GM06990 (cell line): Measurements from ENCODE around the gene IL17RD.
A peak's percentile ranks its signal among the peaks of the same experiment; 100 is the strongest.

Source experiments
- DNase-seq: peaks from one replicate; pipeline ENCODE4 v3.0.0-alpha.2; 2011; ENCODE audit not compliant: insufficient read length; ENCODE audit errors: extremely low read depth
- H3K27me3 ChIP-seq: replicated peaks from 2 replicates; pipeline ENCODE4 v1.6.0; 2011; ENCODE audit warnings: low read length; ENCODE audit not compliant: control insufficient read depth, insufficient read depth
- H3K36me3 ChIP-seq: 2 replicates; pipeline ENCODE4 v1.5.1; 2011; ENCODE audit warnings: low read length; ENCODE audit not compliant: control insufficient read depth, insufficient read depth
- H3K4me3 ChIP-seq: replicated peaks from 2 replicates; pipeline ENCODE4 v1.5.1; 2011; ENCODE audit warnings: low read depth, mild to moderate bottlenecking, control low read depth, low read length
- TF ChIP-seq, protein P1 (sequence below): IDR thresholded peaks from 2 replicates; pipeline ENCODE4 v1.5.1; 2011; ENCODE audit warnings: low read length, control low read depth, mild to moderate bottlenecking, inconsistent platforms; ENCODE audit not compliant: insufficient read depth, poor library complexity, severe bottlenecking

Gene IL17RD

DNA sequence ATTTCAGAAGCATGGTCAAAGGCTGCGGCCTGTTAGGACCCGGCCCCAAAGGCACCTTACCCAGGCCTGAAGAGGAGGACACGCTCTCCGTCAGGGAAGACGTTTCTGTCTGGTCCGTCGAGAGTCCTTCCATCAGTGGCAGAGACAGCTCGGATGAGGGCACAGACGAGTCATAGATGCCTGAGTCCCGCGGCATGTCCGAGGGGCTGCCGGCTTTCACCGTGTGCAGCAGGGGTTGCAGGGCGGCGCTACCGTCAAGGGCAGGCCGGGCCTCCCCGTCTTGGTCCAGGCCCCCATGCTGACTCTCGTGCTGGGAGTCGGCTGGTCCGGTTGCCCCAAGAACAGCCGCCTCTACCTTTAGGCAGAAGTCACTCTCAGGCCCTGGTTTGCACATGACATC is 67.6 kb downstream of the IL17RD start:
- DNase-seq: no peak
- TF ChIP-seq, protein P1, sequence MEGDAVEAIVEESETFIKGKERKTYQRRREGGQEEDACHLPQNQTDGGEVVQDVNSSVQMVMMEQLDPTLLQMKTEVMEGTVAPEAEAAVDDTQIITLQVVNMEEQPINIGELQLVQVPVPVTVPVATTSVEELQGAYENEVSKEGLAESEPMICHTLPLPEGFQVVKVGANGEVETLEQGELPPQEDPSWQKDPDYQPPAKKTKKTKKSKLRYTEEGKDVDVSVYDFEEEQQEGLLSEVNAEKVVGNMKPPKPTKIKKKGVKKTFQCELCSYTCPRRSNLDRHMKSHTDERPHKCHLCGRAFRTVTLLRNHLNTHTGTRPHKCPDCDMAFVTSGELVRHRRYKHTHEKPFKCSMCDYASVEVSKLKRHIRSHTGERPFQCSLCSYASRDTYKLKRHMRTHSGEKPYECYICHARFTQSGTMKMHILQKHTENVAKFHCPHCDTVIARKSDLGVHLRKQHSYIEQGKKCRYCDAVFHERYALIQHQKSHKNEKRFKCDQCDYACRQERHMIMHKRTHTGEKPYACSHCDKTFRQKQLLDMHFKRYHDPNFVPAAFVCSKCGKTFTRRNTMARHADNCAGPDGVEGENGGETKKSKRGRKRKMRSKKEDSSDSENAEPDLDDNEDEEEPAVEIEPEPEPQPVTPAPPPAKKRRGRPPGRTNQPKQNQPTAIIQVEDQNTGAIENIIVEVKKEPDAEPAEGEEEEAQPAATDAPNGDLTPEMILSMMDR: no peak
- Histone ChIP-seq H3K4me3 (no peak overlapping the region), H3K36me3 (no peaks in the 10 kb centered on the region), H3K27me3 (peaks cover 1% of the 10 kb centered on the region; the same call in 1 of the 2 replicates)

DNA sequence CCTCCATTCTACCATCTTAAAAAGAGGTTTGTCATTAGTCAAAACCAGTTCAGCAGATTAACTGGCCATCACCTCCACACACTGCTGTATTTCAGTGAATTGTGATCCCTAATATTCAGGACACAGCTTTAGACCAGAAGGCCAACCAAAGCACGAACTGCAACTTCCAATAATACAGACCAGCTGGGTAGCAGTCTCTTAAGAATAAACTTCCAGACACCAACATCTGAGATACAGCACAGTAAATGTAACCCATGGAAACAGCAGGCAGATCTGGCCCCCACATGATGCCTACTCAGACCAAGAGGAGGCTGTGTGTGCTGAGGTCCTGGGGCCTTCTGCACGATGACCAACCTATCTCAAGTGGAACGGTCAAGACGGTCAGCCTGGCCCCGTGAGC is 69.8 kb downstream of the IL17RD start:
- no peak for DNase-seq
- H3K4me3 ChIP-seq: no peak overlapping the region
- no peaks in the 10 kb centered on the region for H3K36me3 ChIP-seq
- TF ChIP-seq, protein P1: no peak
- H3K27me3 ChIP-seq: peaks cover 1% of the 10 kb centered on the region; the same call in 1 of the 2 replicates

DNA sequence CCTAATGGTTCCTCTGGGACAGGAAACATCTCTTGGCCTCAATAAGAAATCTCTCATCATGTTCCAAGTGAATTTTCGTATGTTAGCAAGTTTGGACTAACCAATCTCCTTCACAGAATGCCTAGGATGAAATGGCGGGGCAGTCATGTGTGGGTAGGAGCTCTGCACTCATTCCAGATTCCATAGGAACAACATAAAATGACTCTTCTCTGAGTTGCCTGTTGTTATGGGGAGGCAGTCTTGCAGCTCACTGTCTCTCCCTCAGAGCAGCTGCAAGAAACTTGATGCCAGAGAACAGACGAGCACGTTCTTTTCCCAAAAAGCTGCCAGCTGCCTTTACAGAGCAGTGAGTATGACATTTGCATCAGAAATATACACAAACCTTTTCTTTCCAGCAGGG is 70.6 kb downstream of the IL17RD start:
- TF ChIP-seq, protein P1: no peak
- H3K4me3 ChIP-seq: no peak overlapping the region
- DNase-seq: no peak
- no peaks in the 10 kb centered on the region for H3K36me3 ChIP-seq
- H3K27me3 ChIP-seq: peaks cover 1% of the 10 kb centered on the region; the same call in 1 of the 2 replicates

DNA sequence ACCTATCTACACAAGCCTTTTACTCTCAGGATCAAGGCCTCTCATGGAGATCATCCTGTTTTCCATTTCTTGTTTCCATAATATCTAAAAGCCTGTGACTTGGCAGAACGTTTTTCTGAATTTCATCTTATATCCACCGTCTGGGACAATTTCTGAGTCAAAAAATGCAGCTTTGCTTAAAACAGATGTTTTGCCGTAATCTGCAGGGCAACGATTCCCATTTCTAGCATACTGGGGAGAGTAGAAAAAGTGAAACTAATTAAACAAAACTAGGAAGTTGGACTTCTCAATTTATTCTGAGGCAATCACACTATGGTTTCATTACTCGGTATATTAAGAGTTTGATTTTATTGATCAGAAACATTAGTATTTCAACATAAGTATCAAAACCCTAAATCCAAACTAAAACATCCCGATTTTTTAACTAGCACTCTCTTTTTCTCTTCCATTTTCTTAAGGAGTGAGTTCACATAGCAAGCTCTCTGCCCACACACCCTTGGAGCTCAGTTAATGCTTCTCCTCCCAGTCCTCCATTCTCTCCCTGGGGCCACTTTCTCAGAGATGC is 71.1 kb downstream of the IL17RD start:
- H3K36me3 ChIP-seq: no peaks in the 10 kb centered on the region
- no peak for DNase-seq
- H3K27me3 ChIP-seq: peaks cover 1% of the 10 kb centered on the region; the same call in 1 of the 2 replicates
- no peak overlapping the region for H3K4me3 ChIP-seq
- TF ChIP-seq, protein P1: no peak

DNA sequence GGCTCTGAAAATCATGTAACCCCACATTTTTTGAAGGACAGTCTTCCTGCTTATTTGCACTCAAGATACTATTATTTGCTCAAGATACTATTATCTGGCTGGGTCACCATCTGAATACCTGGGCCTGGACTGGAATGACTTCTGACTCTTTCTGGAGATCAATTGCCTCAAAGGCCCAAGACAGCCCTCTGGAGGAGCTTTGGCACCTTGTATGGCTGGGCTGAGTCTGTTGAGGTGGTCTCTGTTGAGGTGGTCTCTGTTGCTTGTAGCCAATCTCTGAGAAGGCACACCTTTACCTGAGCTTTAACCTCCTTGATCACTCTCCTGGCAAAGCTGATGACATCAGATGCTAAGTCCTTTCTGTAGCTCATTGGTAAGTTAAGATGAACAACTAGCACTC is 71.7 kb downstream of the IL17RD start:
- no peaks in the 10 kb centered on the region for H3K36me3 ChIP-seq
- H3K27me3 ChIP-seq: no peaks in the 10 kb centered on the region; the same call in 1 of the 2 replicates
- TF ChIP-seq, protein P1: peak; percentile 22
- no peak overlapping the region for H3K4me3 ChIP-seq
- no peak for DNase-seq

DNA sequence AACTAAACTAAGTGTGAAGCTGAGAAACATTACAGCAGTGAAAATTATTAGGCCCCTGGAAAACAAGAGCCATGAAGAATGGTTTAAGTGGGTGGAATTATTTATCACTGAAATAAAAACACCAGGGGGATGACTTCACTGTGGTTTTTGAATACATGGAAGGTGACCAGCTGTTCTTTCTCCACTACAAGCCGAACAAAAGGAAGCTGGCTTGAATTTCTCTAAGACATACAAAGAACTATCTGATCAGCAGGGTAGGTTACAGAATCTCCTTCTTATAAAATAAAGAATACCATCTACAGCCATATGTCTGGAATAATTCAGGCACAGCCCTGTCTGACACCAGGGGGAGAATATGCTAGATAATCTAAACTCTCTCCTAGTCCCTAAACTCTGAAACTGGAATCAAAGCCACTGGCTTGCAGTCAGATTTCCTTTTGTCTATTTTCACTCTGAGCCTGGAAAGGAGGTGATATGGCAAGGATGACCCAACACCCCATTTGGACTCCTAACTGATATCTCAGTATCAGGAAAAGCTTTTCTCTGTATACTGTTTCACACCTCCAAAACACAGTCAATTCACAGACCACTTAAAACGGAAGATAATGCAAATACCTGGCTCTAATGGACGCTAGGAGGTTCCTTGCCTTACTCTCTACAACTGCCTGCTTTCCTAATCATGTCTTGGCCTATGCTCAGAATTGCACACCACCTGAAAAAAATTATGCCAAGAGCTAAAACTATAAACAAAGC is 73.5 kb downstream of the IL17RD start:
- TF ChIP-seq, protein P1: no peak
- H3K27me3 ChIP-seq: no peaks in the 10 kb centered on the region
- no peak for DNase-seq
- H3K4me3 ChIP-seq: no peak overlapping the region
- no peaks in the 10 kb centered on the region for H3K36me3 ChIP-seq
